HEK293 (cell line): ENCODE measurements around the gene PES1.

Experiments
- CTCF ChIA-PET: fragments of 350-600 bp; formaldehyde crosslinking; extraction: SDS; loops from one replicate; lab custom pipeline; 2021; ENCODE audit warnings: antibody characterized with exemption; lab: Yijun Ruan, JAX
- POLR2A ChIA-PET: fragments of 300-600 bp; formaldehyde crosslinking; extraction: SDS; loops from one replicate; lab custom pipeline; 2020; ENCODE audit warnings: antibody characterized with exemption, inconsistent platforms; lab: Yijun Ruan, JAX
- H3K27ac ChIP-seq: fragments of 200-500 bp; sonication (Bioruptor generic); 2 replicates; pipeline ENCODE4 v1.5.1; 2014; ENCODE audit warnings: low read depth, low read length, control low read depth, inconsistent platforms; ENCODE audit errors: extremely low read depth
- H3K36me3 ChIP-seq, 2 experiments: fragments of 200-500 bp in 1 of 2; sonication (Bioruptor generic) in 1 of 2; 1 replicate in 1 of 2; 2 replicates in 1 of 2; pipeline ENCODE4 v1.5.1; 2014 to 2017; ENCODE audit warnings: inconsistent platforms in 2 of 2, low read length in 2 of 2; ENCODE audit not compliant: control insufficient read depth in 2 of 2, insufficient read depth in 1 of 2
- H3K4me1 ChIP-seq: fragments of 200-500 bp; sonication (Bioruptor generic); 2 replicates; pipeline ENCODE4 v1.5.1; 2014; ENCODE audit warnings: mild to moderate bottlenecking, low read length, inconsistent platforms; ENCODE audit not compliant: control insufficient read depth, insufficient read depth
- H3K4me3 ChIP-seq: 2 replicates; pipeline ENCODE4 v1.5.1; 2011; ENCODE audit warnings: low read depth, mild to moderate bottlenecking, control low read depth, low read length, moderate library complexity
- H3K9me3 ChIP-seq: fragments of 200-500 bp; sonication (Bioruptor generic); 2 replicates; pipeline ENCODE4 v1.5.1; 2014; ENCODE audit warnings: low read depth, low read length, inconsistent platforms; ENCODE audit not compliant: control insufficient read depth, insufficient read depth
- GLIS1 ChIP-seq: fragments of 450-650 bp; formaldehyde crosslinking; IDR thresholded peaks from 2 replicates; pipeline ENCODE4 v1.5.1; 2016; ENCODE audit warnings: missing biosample characterization, missing genetic modification characterization
- GLIS2 ChIP-seq: fragments of 450-650 bp; formaldehyde crosslinking; IDR thresholded peaks from 2 replicates; pipeline ENCODE4 v1.5.1; 2016; ENCODE audit warnings: missing biosample characterization, missing genetic modification characterization
- HOXA7 ChIP-seq: sonication (generic); formaldehyde crosslinking; IDR thresholded peaks from 2 replicates; pipeline ENCODE4 v1.8.1; 2022; ENCODE audit warnings: missing genetic modification reagents, borderline replicate concordance
- KLF10 ChIP-seq: fragments of 450-650 bp; IDR thresholded peaks from 2 replicates; pipeline ENCODE4 v1.5.1; 2018; ENCODE audit warnings: missing biosample characterization, mild to moderate bottlenecking, missing genetic modification characterization
- KLF8 ChIP-seq: fragments of 450-650 bp; formaldehyde crosslinking; IDR thresholded peaks from 2 replicates; pipeline ENCODE4 v1.5.1; 2016; ENCODE audit warnings: missing biosample characterization, missing genetic modification characterization
- MEIS1 ChIP-seq: sonication (generic); formaldehyde crosslinking; IDR thresholded peaks from 2 replicates; pipeline ENCODE4 v1.8.1; 2022; ENCODE audit warnings: missing genetic modification reagents, mild to moderate bottlenecking, borderline replicate concordance
- SETDB1 ChIP-seq: IDR thresholded peaks from one replicate; pipeline ENCODE4 v1.6.1; 2017; ENCODE audit warnings: mild to moderate bottlenecking, low read length, moderate library complexity, mixed read lengths; ENCODE audit not compliant: insufficient read length
- ZFP41 ChIP-seq: fragments of 450-650 bp; formaldehyde crosslinking; IDR thresholded peaks from 2 replicates; pipeline ENCODE4 v1.5.1; 2016; ENCODE audit warnings: missing biosample characterization, missing genetic modification characterization, borderline replicate concordance
- ZNF114 ChIP-seq: fragments of 450-650 bp; formaldehyde crosslinking; IDR thresholded peaks from 2 replicates; pipeline ENCODE4 v1.5.0; 2017; ENCODE audit warnings: missing biosample characterization, missing genetic modification characterization
- ZNF157 ChIP-seq: fragments of 450-650 bp; formaldehyde crosslinking; IDR thresholded peaks from 2 replicates; pipeline ENCODE4 v1.5.1; 2016; ENCODE audit warnings: missing biosample characterization, missing genetic modification characterization
- ZNF16 ChIP-seq: fragments of 450-650 bp; formaldehyde crosslinking; IDR thresholded peaks from 2 replicates; pipeline ENCODE4 v1.5.1; 2016; ENCODE audit warnings: low read depth, missing biosample characterization, missing genetic modification characterization
- ZNF169 ChIP-seq: fragments of 450-650 bp; formaldehyde crosslinking; IDR thresholded peaks from 2 replicates; pipeline ENCODE4 v1.5.1; 2016; ENCODE audit warnings: missing biosample characterization, missing genetic modification characterization
- ZNF202 ChIP-seq: fragments of 450-650 bp; formaldehyde crosslinking; IDR thresholded peaks from 2 replicates; pipeline ENCODE4 v1.5.1; 2016; ENCODE audit warnings: missing biosample characterization, missing genetic modification characterization, borderline replicate concordance
- ZNF214 ChIP-seq: fragments of 450-650 bp; formaldehyde crosslinking; IDR thresholded peaks from 2 replicates; pipeline ENCODE4 v1.5.1; 2017; ENCODE audit warnings: missing biosample characterization, mild to moderate bottlenecking, missing genetic modification characterization, borderline replicate concordance
- ZNF274 ChIP-seq, 2 experiments: fragments of 200-500 bp in 1 of 2; fragments of 450-650 bp in 1 of 2; sonication (Bioruptor generic) in 1 of 2; formaldehyde crosslinking in 1 of 2; IDR thresholded peaks; 2 replicates each; pipeline versions ENCODE4 v1.5.1 to v1.6.1; 2014 to 2016; ENCODE audit warnings: borderline replicate concordance in 1 of 2, inconsistent platforms in 1 of 2, low read length in 1 of 2, missing biosample characterization in 1 of 2, missing genetic modification characterization in 1 of 2
- ZNF292 ChIP-seq: fragments of 450-650 bp; formaldehyde crosslinking; IDR thresholded peaks from 2 replicates; pipeline ENCODE4 v1.5.1; 2016; ENCODE audit warnings: low read depth, missing biosample characterization, missing genetic modification characterization, borderline replicate concordance
- ZNF302 ChIP-seq: fragments of 450-650 bp; formaldehyde crosslinking; IDR thresholded peaks from 2 replicates; pipeline ENCODE4 v1.5.1; 2016; ENCODE audit warnings: missing biosample characterization, missing genetic modification characterization, low read depth
- ZNF311 ChIP-seq: fragments of 450-650 bp; formaldehyde crosslinking; IDR thresholded peaks from 2 replicates; pipeline ENCODE4 v1.5.1; 2017; ENCODE audit warnings: missing biosample characterization, missing genetic modification characterization, borderline replicate concordance
- ZNF366 ChIP-seq: fragments of 450-650 bp; formaldehyde crosslinking; conservative IDR thresholded peaks from 2 replicates; pipeline ENCODE4 v1.5.1; 2016; ENCODE audit warnings: missing biosample characterization, missing genetic modification characterization
- ZNF423 ChIP-seq: fragments of 450-650 bp; formaldehyde crosslinking; IDR thresholded peaks from 2 replicates; pipeline ENCODE4 v1.5.1; 2016; ENCODE audit warnings: missing biosample characterization, missing genetic modification characterization
- ZNF48 ChIP-seq: fragments of 450-650 bp; formaldehyde crosslinking; IDR thresholded peaks from 2 replicates; pipeline ENCODE4 v1.5.1; 2016; ENCODE audit warnings: missing biosample characterization, missing genetic modification characterization
- ZNF585B ChIP-seq: fragments of 450-650 bp; formaldehyde crosslinking; IDR thresholded peaks from 2 replicates; pipeline ENCODE4 v1.5.1; 2016; ENCODE audit warnings: missing biosample characterization, missing genetic modification characterization
- ZNF701 ChIP-seq: fragments of 450-650 bp; formaldehyde crosslinking; IDR thresholded peaks from 2 replicates; pipeline ENCODE4 v1.5.1; 2016; ENCODE audit warnings: missing biosample characterization, missing genetic modification characterization
- TF ChIP-seq, protein P1 (sequence below): fragments of 450-650 bp; IDR thresholded peaks from 2 replicates; pipeline ENCODE4 v1.5.1; 2018; ENCODE audit warnings: missing biosample characterization, mild to moderate bottlenecking, missing genetic modification characterization
- TF ChIP-seq, protein P2 (sequence below): fragments of 450-650 bp; formaldehyde crosslinking; IDR thresholded peaks from 2 replicates; pipeline ENCODE4 v1.5.1; 2016; ENCODE audit warnings: missing biosample characterization, missing genetic modification characterization
- TF ChIP-seq, protein P3 (sequence below): fragments of 450-650 bp; formaldehyde crosslinking; IDR thresholded peaks from 2 replicates; pipeline ENCODE4 v1.5.1; 2016; ENCODE audit warnings: missing biosample characterization, missing genetic modification characterization
- TF ChIP-seq, protein P4 (sequence below): fragments of 450-650 bp; formaldehyde crosslinking; IDR thresholded peaks from 2 replicates; pipeline ENCODE4 v1.5.1; 2016; ENCODE audit warnings: missing biosample characterization, missing genetic modification characterization, borderline replicate concordance
- TF ChIP-seq, protein P5 (sequence below): sonication (generic); formaldehyde crosslinking; IDR thresholded peaks from 2 replicates; pipeline ENCODE4 v1.8.1; 2022; ENCODE audit warnings: mild to moderate bottlenecking, moderate library complexity, missing genetic modification reagents

PES1 gene

DNA sequence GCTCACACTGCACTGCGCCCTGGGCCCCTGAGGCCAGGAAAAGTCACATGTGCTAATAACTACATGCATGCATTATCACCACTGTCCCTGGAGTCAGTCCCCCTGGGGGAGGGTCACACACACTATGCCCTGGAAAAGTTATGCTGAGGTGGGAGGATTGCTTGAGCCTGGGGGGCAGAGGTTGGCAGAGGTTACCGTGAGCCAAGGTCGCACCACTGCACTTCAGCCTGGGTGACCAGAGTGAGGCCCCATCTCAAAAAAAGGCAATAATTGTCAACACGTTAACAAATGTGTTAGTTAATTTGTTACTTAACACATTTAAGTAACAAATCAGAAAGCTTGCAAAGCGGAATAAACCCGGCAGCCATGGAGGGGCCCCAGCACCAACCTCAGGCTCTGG is 31.8 kb downstream of the PES1 start:
- CTCF ChIA-PET, result interaction anchor here (0.6 kb wide), 1 partner anchor 106 kb away, joined by 3 read pairs; no protein-coding TSS in a partner anchor

DNA sequence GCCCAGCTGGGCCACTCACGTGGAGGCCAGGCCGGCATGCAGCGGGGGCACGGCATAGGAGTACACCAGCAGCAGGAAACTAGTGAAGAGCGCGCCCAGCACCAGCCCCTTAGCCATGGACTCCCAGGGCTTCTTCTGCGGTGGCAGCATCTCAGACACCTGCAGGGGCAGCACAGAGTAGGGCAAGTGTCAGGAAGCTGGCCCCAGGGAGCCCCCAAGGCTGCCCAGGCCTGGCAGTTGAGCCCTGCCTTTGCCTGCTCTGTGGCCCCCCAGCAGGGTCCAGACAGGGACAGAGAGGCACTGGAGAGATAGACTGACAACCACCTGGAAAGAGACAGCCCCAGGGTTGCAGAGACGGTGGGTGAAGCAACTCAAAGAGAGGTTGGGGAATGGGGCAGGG is 34.5 kb downstream of the PES1 start:
- CTCF ChIA-PET, result interaction anchor here (0.8 kb wide), 2 partner anchors 73 to 170 kb away, joined by 3 read pairs; partner anchors contain the start of gene RNF215
- TF ChIP-seq ZNF292, result no peak
- TF ChIP-seq ZNF366 (tag by site-specific recombination), result no peak
- TF ChIP-seq ZNF311 (tag by site-specific recombination), result no peak
- TF ChIP-seq ZNF701 (tag by site-specific recombination), result no peak
- TF ChIP-seq ZNF202 (tag by site-specific recombination), result no peak
- TF ChIP-seq ZNF423, result no peak
- no peak for TF ChIP-seq ZFP41 (tag by site-specific recombination)
- TF ChIP-seq GLIS2 (tag by site-specific recombination), result peak; percentile 42
- peak; percentile 17; the same call in 1 of the 2 replicates for TF ChIP-seq GLIS1 (tag by site-specific recombination)
- TF ChIP-seq, protein P1, sequence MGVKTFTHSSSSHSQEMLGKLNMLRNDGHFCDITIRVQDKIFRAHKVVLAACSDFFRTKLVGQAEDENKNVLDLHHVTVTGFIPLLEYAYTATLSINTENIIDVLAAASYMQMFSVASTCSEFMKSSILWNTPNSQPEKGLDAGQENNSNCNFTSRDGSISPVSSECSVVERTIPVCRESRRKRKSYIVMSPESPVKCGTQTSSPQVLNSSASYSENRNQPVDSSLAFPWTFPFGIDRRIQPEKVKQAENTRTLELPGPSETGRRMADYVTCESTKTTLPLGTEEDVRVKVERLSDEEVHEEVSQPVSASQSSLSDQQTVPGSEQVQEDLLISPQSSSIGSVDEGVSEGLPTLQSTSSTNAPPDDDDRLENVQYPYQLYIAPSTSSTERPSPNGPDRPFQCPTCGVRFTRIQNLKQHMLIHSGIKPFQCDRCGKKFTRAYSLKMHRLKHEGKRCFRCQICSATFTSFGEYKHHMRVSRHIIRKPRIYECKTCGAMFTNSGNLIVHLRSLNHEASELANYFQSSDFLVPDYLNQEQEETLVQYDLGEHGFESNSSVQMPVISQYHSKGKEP (tag by site-specific recombination), result no peak
- TF ChIP-seq ZNF114 (tag by site-specific recombination), result no peak
- no peak for TF ChIP-seq ZNF169 (tag by site-specific recombination)
- TF ChIP-seq SETDB1, result no peak
- TF ChIP-seq, protein P2, sequence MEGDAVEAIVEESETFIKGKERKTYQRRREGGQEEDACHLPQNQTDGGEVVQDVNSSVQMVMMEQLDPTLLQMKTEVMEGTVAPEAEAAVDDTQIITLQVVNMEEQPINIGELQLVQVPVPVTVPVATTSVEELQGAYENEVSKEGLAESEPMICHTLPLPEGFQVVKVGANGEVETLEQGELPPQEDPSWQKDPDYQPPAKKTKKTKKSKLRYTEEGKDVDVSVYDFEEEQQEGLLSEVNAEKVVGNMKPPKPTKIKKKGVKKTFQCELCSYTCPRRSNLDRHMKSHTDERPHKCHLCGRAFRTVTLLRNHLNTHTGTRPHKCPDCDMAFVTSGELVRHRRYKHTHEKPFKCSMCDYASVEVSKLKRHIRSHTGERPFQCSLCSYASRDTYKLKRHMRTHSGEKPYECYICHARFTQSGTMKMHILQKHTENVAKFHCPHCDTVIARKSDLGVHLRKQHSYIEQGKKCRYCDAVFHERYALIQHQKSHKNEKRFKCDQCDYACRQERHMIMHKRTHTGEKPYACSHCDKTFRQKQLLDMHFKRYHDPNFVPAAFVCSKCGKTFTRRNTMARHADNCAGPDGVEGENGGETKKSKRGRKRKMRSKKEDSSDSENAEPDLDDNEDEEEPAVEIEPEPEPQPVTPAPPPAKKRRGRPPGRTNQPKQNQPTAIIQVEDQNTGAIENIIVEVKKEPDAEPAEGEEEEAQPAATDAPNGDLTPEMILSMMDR (tag by site-specific recombination), result peak; percentile 20; the same call in 1 of the 2 replicates
- no peak for TF ChIP-seq HOXA7
- TF ChIP-seq ZNF274 (IDR thresholded peaks at IDR 0.05; ENCODE audit: low read length), result no peak
- TF ChIP-seq ZNF274 (tag by site-specific recombination; IDR thresholded peaks at IDR 0.05; ENCODE audit: borderline replicate concordance), result no peak
- TF ChIP-seq KLF8 (tag by site-specific recombination), result no peak

More for the DNA sequence above, 31.8 kb downstream of the PES1 start:
- Histone ChIP-seq H3K4me3 (no peak overlapping the region), H3K9me3 (no peaks in the 10 kb centered on the region), H3K36me3 (no peaks in the 10 kb centered on the region), H3K27ac (no peak overlapping the region), H3K4me1 (no peaks in the 10 kb centered on the region)
- TF ChIP-seq, protein P3, sequence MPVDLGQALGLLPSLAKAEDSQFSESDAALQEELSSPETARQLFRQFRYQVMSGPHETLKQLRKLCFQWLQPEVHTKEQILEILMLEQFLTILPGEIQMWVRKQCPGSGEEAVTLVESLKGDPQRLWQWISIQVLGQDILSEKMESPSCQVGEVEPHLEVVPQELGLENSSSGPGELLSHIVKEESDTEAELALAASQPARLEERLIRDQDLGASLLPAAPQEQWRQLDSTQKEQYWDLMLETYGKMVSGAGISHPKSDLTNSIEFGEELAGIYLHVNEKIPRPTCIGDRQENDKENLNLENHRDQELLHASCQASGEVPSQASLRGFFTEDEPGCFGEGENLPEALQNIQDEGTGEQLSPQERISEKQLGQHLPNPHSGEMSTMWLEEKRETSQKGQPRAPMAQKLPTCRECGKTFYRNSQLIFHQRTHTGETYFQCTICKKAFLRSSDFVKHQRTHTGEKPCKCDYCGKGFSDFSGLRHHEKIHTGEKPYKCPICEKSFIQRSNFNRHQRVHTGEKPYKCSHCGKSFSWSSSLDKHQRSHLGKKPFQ (tag by site-specific recombination), result no peak
- TF ChIP-seq KLF10, result no peak
- TF ChIP-seq MEIS1 (CRISPR knock-in tag), result no peak
- no peak for TF ChIP-seq ZNF585B
- TF ChIP-seq ZNF214 (tag by site-specific recombination), result no peak
- no peak for TF ChIP-seq ZNF302
- no peak for TF ChIP-seq ZNF311 (tag by site-specific recombination)
- TF ChIP-seq ZNF48, result no peak
- TF ChIP-seq, protein P4, sequence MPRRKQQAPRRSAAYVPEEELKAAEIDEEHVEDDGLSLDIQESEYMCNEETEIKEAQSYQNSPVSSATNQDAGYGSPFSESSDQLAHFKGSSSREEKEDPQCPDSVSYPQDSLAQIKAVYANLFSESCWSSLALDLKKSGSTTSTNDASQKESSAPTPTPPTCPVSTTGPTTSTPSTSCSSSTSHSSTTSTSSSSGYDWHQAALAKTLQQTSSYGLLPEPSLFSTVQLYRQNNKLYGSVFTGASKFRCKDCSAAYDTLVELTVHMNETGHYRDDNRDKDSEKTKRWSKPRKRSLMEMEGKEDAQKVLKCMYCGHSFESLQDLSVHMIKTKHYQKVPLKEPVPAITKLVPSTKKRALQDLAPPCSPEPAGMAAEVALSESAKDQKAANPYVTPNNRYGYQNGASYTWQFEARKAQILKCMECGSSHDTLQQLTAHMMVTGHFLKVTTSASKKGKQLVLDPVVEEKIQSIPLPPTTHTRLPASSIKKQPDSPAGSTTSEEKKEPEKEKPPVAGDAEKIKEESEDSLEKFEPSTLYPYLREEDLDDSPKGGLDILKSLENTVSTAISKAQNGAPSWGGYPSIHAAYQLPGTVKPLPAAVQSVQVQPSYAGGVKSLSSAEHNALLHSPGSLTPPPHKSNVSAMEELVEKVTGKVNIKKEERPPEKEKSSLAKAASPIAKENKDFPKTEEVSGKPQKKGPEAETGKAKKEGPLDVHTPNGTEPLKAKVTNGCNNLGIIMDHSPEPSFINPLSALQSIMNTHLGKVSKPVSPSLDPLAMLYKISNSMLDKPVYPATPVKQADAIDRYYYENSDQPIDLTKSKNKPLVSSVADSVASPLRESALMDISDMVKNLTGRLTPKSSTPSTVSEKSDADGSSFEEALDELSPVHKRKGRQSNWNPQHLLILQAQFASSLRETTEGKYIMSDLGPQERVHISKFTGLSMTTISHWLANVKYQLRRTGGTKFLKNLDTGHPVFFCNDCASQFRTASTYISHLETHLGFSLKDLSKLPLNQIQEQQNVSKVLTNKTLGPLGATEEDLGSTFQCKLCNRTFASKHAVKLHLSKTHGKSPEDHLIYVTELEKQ, result no peak
- no peak for TF ChIP-seq ZNF16 (tag by site-specific recombination)
- TF ChIP-seq, protein P5, sequence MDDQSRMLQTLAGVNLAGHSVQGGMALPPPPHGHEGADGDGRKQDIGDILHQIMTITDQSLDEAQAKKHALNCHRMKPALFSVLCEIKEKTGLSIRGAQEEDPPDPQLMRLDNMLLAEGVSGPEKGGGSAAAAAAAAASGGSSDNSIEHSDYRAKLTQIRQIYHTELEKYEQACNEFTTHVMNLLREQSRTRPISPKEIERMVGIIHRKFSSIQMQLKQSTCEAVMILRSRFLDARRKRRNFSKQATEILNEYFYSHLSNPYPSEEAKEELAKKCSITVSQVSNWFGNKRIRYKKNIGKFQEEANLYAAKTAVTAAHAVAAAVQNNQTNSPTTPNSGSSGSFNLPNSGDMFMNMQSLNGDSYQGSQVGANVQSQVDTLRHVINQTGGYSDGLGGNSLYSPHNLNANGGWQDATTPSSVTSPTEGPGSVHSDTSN (CRISPR knock-in tag), result no peak
- no peak for TF ChIP-seq ZNF157
- POLR2A ChIA-PET, result no interaction called here

More for the DNA sequence above, 34.5 kb downstream of the PES1 start:
- Histone ChIP-seq H3K4me1 (no peaks in the 10 kb centered on the region), H3K4me3 (no peak overlapping the region), H3K27ac (no peak overlapping the region), H3K36me3 (no peaks in the 10 kb centered on the region), H3K9me3 (no peaks in the 10 kb centered on the region)
- POLR2A ChIA-PET, result no interaction called here
